H1 (cell line): Measurements from ENCODE around the gene MIS18A. TPM values are rescaled to one million over a fixed set of nuclear protein-coding genes. Genes with fewer than 3 reads are reported as not detected.
A peak's percentile ranks its signal among the peaks of the same experiment; 100 is the strongest.

Experiments
- CTCF ChIA-PET: fragments of 300-600 bp; sonication (Branson Sonifier 250); formaldehyde crosslinking; loops from one replicate; lab custom pipeline; 2021; ENCODE audit not compliant: partially characterized antibody; lab: Charles Lee
- POLR2A ChIA-PET: fragments of 300-600 bp; sonication (Branson Sonifier 250); formaldehyde crosslinking; loops from one replicate; lab custom pipeline; 2021; ENCODE audit warnings: inconsistent platforms; ENCODE audit not compliant: partially characterized antibody; lab: Charles Lee
- DNase-seq, 2 experiments: peaks; one replicate each; pipeline versions ENCODE4 v3.0.0 to v3.0.0-alpha.2; 2010 to 2022; ENCODE audit warnings: low spot score in 2 of 2, low read depth in 1 of 2, mixed read lengths in 1 of 2
- FAIRE-seq: peaks from 2 replicates; lab custom pipeline; 2011; peaks lifted over from hg19 to GRCh38; lab: Jason Lieb, UNC
- H2AFZ ChIP-seq: 2 replicates; pipeline ENCODE4 v1.8.1; 2012; ENCODE audit warnings: low read length, inconsistent platforms
- H2AK5ac ChIP-seq: 2 replicates; pipeline ENCODE4 v1.6.1; 2013; ENCODE audit warnings: low read depth, low read length
- H2BK120ac ChIP-seq: replicated peaks from 2 replicates; pipeline ENCODE3; 2013; ENCODE audit warnings: low read depth, low read length, inconsistent platforms
- H2BK12ac ChIP-seq: 2 replicates; pipeline ENCODE4 v1.6.1; 2013; ENCODE audit warnings: low read depth, low read length
- H2BK15ac ChIP-seq: 2 replicates; pipeline ENCODE4 v1.6.1; 2013; ENCODE audit warnings: low read length
- H2BK20ac ChIP-seq: 2 replicates; pipeline ENCODE4 v1.6.1; 2013; ENCODE audit warnings: low read length
- H2BK5ac ChIP-seq: 2 replicates; pipeline ENCODE4 v1.6.1; 2013; ENCODE audit warnings: low read depth, low read length
- H3K14ac ChIP-seq: 2 replicates; pipeline ENCODE4 v1.6.1; 2013; ENCODE audit warnings: inconsistent platforms; ENCODE audit not compliant: insufficient read length
- H3K18ac ChIP-seq: 2 replicates; pipeline ENCODE4 v1.6.1; 2013; ENCODE audit warnings: low read length; ENCODE audit errors: extremely low read depth
- H3K23ac ChIP-seq: 2 replicates; pipeline ENCODE4 v1.6.1; 2013; ENCODE audit warnings: inconsistent platforms; ENCODE audit not compliant: insufficient read length
- H3K23me2 ChIP-seq: 2 replicates; pipeline ENCODE4 v1.6.1; 2013; ENCODE audit warnings: low read depth, low read length
- H3K27ac ChIP-seq: 2 replicates; pipeline ENCODE4 v1.6.1; 2011; ENCODE audit warnings: low read depth, low read length, inconsistent platforms
- H3K27me3 ChIP-seq, 4 experiments: replicated peaks in 1 of 4; 1 replicate in 1 of 4; 2 replicates in 3 of 4; pipeline versions ENCODE4 v1.6.1 to v1.8.1; 2011 to 2013; ENCODE audit warnings: low read length in 3 of 4, mild to moderate bottlenecking in 3 of 4, inconsistent platforms in 2 of 4, mixed read lengths in 2 of 4, moderate library complexity in 1 of 4; ENCODE audit not compliant: control insufficient read depth in 3 of 4, insufficient read depth in 3 of 4; ENCODE audit errors: extremely low read depth in 1 of 4
- H3K36me3 ChIP-seq, 4 experiments: 2 replicates each; pipeline versions ENCODE4 v1.6.1 to v1.8.1; 2011 to 2013; ENCODE audit warnings: mild to moderate bottlenecking in 4 of 4, low read length in 3 of 4, moderate library complexity in 2 of 4, control low read depth in 1 of 4, inconsistent platforms in 1 of 4; ENCODE audit not compliant: insufficient read depth in 4 of 4, control insufficient read depth in 2 of 4
- H3K4ac ChIP-seq: replicated peaks from 2 replicates; pipeline ENCODE3; 2013; ENCODE audit warnings: low read length, low read depth, mixed read lengths, inconsistent platforms; ENCODE audit not compliant: insufficient read length
- H3K4me1 ChIP-seq, 4 experiments: replicated peaks in 1 of 4; 1 replicate in 1 of 4; 2 replicates in 3 of 4; pipeline versions ENCODE4 v1.6.1 to v1.8.1; 2011 to 2013; ENCODE audit warnings: low read length in 3 of 4, inconsistent platforms in 2 of 4, mixed read lengths in 1 of 4; ENCODE audit not compliant: insufficient read depth in 4 of 4, control insufficient read depth in 3 of 4
- H3K4me2 ChIP-seq, 2 experiments: 2 replicates each; pipeline versions ENCODE4 v1.6.1 to v1.8.1; 2011 to 2013; ENCODE audit warnings: low read depth in 2 of 2, low read length in 2 of 2, control low read depth in 1 of 2, inconsistent platforms in 1 of 2, mild to moderate bottlenecking in 1 of 2; ENCODE audit not compliant: insufficient read depth in 1 of 2
- H3K4me3 ChIP-seq, 4 experiments: fragments of 200-600, 300-600 bp in 1 of 4; sonication (generic), shearing (Covaris generic), sonication (Bioruptor Twin) in 1 of 4; 2 replicates each; pipeline versions ENCODE4 v1.5.1 to v1.8.1; 2011 to 2016; ENCODE audit warnings: low read length in 4 of 4, low read depth in 3 of 4, control low read depth in 2 of 4, inconsistent platforms in 2 of 4, mild to moderate bottlenecking in 2 of 4, mixed read lengths in 1 of 4, moderate library complexity in 1 of 4; ENCODE audit not compliant: insufficient read depth in 2 of 4; ENCODE audit errors: extremely low read depth in 1 of 4
- H3K56ac ChIP-seq: replicated peaks from 2 replicates; pipeline ENCODE3; 2013; ENCODE audit warnings: low read depth, mild to moderate bottlenecking, mixed read lengths, low read length, inconsistent platforms; ENCODE audit not compliant: insufficient read length
- H3K79me1 ChIP-seq: 2 replicates; pipeline ENCODE4 v1.6.1; 2013; ENCODE audit warnings: low read depth, low read length, control low read depth
- H3K79me2 ChIP-seq, 2 experiments: 2 replicates each; pipeline versions ENCODE4 v1.6.1 to v1.8.1; 2012 to 2013; ENCODE audit warnings: low read length in 2 of 2, mild to moderate bottlenecking in 2 of 2, inconsistent platforms in 1 of 2; ENCODE audit not compliant: insufficient read depth in 2 of 2, control insufficient read depth in 1 of 2
- H3K9ac ChIP-seq, 4 experiments: replicated peaks in 1 of 4; 1 replicate in 1 of 4; 2 replicates in 3 of 4; pipeline versions ENCODE4 v1.6.1 to v1.8.1; 2011 to 2013; ENCODE audit warnings: low read depth in 3 of 4, low read length in 3 of 4, control low read depth in 2 of 4, mild to moderate bottlenecking in 2 of 4, moderate library complexity in 2 of 4, inconsistent platforms in 1 of 4; ENCODE audit errors: extremely low read depth in 1 of 4
- H3K9me3 ChIP-seq, 2 experiments: 2 replicates each; pipeline versions ENCODE4 v1.6.1 to v1.8.1; 2012 to 2013; ENCODE audit warnings: mild to moderate bottlenecking in 2 of 2, moderate library complexity in 2 of 2, control low read depth in 1 of 2, inconsistent platforms in 1 of 2, low read depth in 1 of 2, low read length in 1 of 2, mixed read lengths in 1 of 2; ENCODE audit not compliant: insufficient read depth in 2 of 2
- H4K20me1 ChIP-seq, 2 experiments: replicated peaks in 1 of 2; 2 replicates each; pipeline versions ENCODE3 to v1.8.1; 2011 to 2013; ENCODE audit warnings: inconsistent platforms in 2 of 2, low read length in 2 of 2, mild to moderate bottlenecking in 1 of 2; ENCODE audit not compliant: insufficient read depth in 2 of 2, control insufficient read depth in 1 of 2
- H4K5ac ChIP-seq: 2 replicates; pipeline ENCODE4 v1.6.1; 2013; ENCODE audit warnings: low read length, low read depth, mixed read lengths, inconsistent platforms; ENCODE audit not compliant: insufficient read length
- H4K8ac ChIP-seq: 2 replicates; pipeline ENCODE4 v1.8.0; 2013; ENCODE audit warnings: mild to moderate bottlenecking, moderate library complexity, low read length, inconsistent platforms; ENCODE audit not compliant: insufficient read depth; ENCODE audit errors: extremely low read depth
- H4K91ac ChIP-seq: replicated peaks from 2 replicates; pipeline ENCODE3; 2013; ENCODE audit warnings: low read length, mixed read lengths, inconsistent platforms; ENCODE audit not compliant: insufficient read length
- CTBP2 ChIP-seq: IDR thresholded peaks from 2 replicates; pipeline ENCODE4 v1.7.0; 2011; ENCODE audit warnings: borderline replicate concordance, mild to moderate bottlenecking, moderate library complexity, mixed read lengths, low read length; ENCODE audit not compliant: insufficient read depth, insufficient read length
- EP300 ChIP-seq, 2 experiments: IDR thresholded peaks; 1 replicate in 1 of 2; 2 replicates in 1 of 2; pipeline ENCODE4 v1.6.1; 2011 to 2012; ENCODE audit warnings: low read depth in 2 of 2, low read length in 2 of 2, mild to moderate bottlenecking in 2 of 2, borderline replicate concordance in 1 of 2, inconsistent platforms in 1 of 2, moderate library complexity in 1 of 2
- HDAC6 ChIP-seq: IDR thresholded peaks from one replicate; pipeline ENCODE4 v1.7.1; 2012; ENCODE audit warnings: low read depth, mild to moderate bottlenecking, inconsistent platforms, low read length, moderate library complexity
- JUN ChIP-seq: IDR thresholded peaks from 2 replicates; pipeline ENCODE4 v1.6.1; 2011; ENCODE audit warnings: low read depth, mild to moderate bottlenecking, improper control_type of control experiment, low read length
- MAFK ChIP-seq: IDR thresholded peaks from 2 replicates; pipeline ENCODE4 v1.6.1; 2012; ENCODE audit warnings: low read depth, mild to moderate bottlenecking, improper control_type of control experiment, low read length
- NANOG ChIP-seq: IDR thresholded peaks from 2 replicates; pipeline ENCODE4 v1.6.1; 2011; ENCODE audit warnings: low read length, low read depth, mild to moderate bottlenecking, inconsistent platforms; ENCODE audit not compliant: insufficient read depth, poor library complexity, severe bottlenecking
- RNF2 ChIP-seq: fragments of 200-900, 300-1000 bp; sonication (generic); IDR thresholded peaks from 2 replicates; pipeline ENCODE4 v1.7.1; 2016; ENCODE audit warnings: borderline replicate concordance, low read depth, mild to moderate bottlenecking, antibody characterized with exemption, low read length; ENCODE audit not compliant: poor library complexity, severe bottlenecking; ENCODE audit errors: missing control alignments
- SIN3A ChIP-seq, 2 experiments: IDR thresholded peaks in 1 of 2; conservative IDR thresholded peaks in 1 of 2; 2 replicates each; pipeline ENCODE4 v1.6.1; 2011 to 2012; ENCODE audit warnings: low read length in 2 of 2, improper control_type of control experiment in 1 of 2, low read depth in 1 of 2, mild to moderate bottlenecking in 1 of 2
- SP1 ChIP-seq: IDR thresholded peaks from 2 replicates; pipeline ENCODE4 v1.6.1; 2011; ENCODE audit warnings: low read depth, low read length
- SP4 ChIP-seq: IDR thresholded peaks from 2 replicates; pipeline ENCODE4 v1.6.1; 2012; ENCODE audit warnings: low read length, inconsistent platforms
- SUZ12 ChIP-seq: fragments of 200-600 bp; sonication (generic); IDR thresholded peaks from 2 replicates; pipeline ENCODE4 v1.6.1; 2012; ENCODE audit warnings: mild to moderate bottlenecking, inconsistent platforms, low read length, moderate library complexity, mixed read lengths
- TEAD4 ChIP-seq: IDR thresholded peaks from 2 replicates; pipeline ENCODE4 v1.6.1; 2012; ENCODE audit warnings: low read depth, low read length, inconsistent platforms, mixed read lengths
- WGBS, 2 experiments: shearing (Covaris generic) in 1 of 2; methylation state at CpG; one replicate each; pipeline versions ENCODE4 v1.1.6 to v1.1.7; 2013 to 2015; ENCODE audit warnings: low lambda C conversion rate in 2 of 2, mixed read lengths in 2 of 2, inconsistent platforms in 1 of 2, low coverage in 1 of 2, missing lambda C conversion rate in 1 of 2; ENCODE audit not compliant: insufficient replicate concordance in 2 of 2, insufficient coverage in 1 of 2, insufficient read length in 1 of 2; ENCODE audit errors: extremely low coverage in 1 of 2, missing lambda C conversion rate in 1 of 2; 5-methylcytosine and 5-hydroxymethylcytosine counted together
- polyA plus RNA-seq, 7 experiments: library from polyadenylated mRNA; depleted of rRNA in 3 of 7; stranded (reverse) in 5 of 7; unstranded in 2 of 7; fragments of >200 nt in 5 of 7; fragments of 200-250 nt in 2 of 7; gene quantifications; 1 replicate in 5 of 7; 2 replicates in 1 of 7; 4 replicates in 1 of 7; pipeline versions ENCODE4 v1.2.1 to v1.2.3, GENCODE V29; 2011 to 2013; ENCODE audit warnings: missing spikeins in 2 of 7, mixed read lengths in 2 of 7
- total RNA-seq: library from RNA; stranded (reverse); fragmentation: NEBNext Ultra II Directional; extraction: Animal tissue kit (Norgen Biotek cat#: 25700); gene quantifications from 2 replicates; pipeline ENCODE4 v1.2.1, GENCODE V29; 2021
- TF ChIP-seq, protein P1 (sequence below): IDR thresholded peaks from 2 replicates; pipeline ENCODE4 v1.6.1; 2012; ENCODE audit warnings: inconsistent platforms

The MIS18A gene
- total and polyA plus RNA-seq, 2 of the 8 experiments (the other 6 are each of a cell fraction or from before 2014, with no cell fraction given) = 28.9 to 53.0 TPM

DNA sequence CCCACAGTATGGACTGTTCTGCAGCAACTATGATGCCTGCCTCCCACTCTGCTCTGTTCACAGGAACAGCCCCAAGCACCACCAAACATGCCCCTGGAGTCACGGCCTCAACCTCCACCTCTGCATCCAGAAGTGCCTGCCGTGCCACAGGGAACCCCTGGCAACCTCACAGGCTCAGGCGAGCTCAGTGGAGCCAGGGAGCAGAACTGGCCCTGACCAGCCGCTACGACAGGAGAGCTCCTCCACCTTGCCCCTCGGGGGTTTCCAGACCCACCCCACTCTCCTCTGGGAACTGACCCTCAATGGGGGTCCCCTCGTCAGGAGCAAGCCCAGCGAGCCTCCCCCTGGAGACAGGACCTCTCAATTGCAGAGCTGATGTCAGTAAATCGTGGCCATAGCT lies 32.8 kb upstream of the MIS18A start:
- WGBS, 2 experiments = 91% methylated on average over 9 of the region's 9 CpGs; no CpG with 5 or more reads in 1 of the 2 experiments
- CTCF ChIA-PET = interaction anchor here (0.6 to 1.8 kb wide), 5 partner anchors 11 to 296 kb away, joined by 3 to 6 read pairs (median 3); no protein-coding TSS in a partner anchor
- Histone ChIP-seq H2AK5ac (no peak overlapping the region), H3K9me3 (no peaks in the 10 kb centered on the region), H3K36me3 (peaks cover 7 to 25% (median 20%) of the 10 kb centered on the region in 4 experiments; a peak in 6 of 8 replicates), H3K79me2 (no peaks in the 10 kb centered on the region), H2BK120ac (no peak overlapping the region), H3K9ac (no peak overlapping the region; a peak in 1 of 7 replicates), H3K4ac (no peak overlapping the region), H4K20me1 (peaks cover 0 to 4% of the 10 kb centered on the region in 2 experiments), H3K79me1 (peaks cover 5% of the 10 kb centered on the region; the same call in 1 of the 2 replicates), H3K23ac (no peak overlapping the region), H3K4me1 (no peaks in the 10 kb centered on the region; a peak in 1 of 7 replicates), H3K56ac (no peak overlapping the region), H3K18ac (no peak overlapping the region), H2BK20ac (no peak overlapping the region), H3K23me2 (no peaks in the 10 kb centered on the region), H3K4me3 (no peak overlapping the region), H4K5ac (no peak overlapping the region), H3K4me2 (no peak overlapping the region), H2BK12ac (no peak overlapping the region), H2BK15ac (no peak overlapping the region), H2AFZ (no peak overlapping the region), H3K14ac (no peak overlapping the region), H2BK5ac (no peak overlapping the region), H3K27me3 (no peaks in the 10 kb centered on the region), H3K27ac (no peak overlapping the region), H4K91ac (no peak overlapping the region), H4K8ac (no peak overlapping the region)
- DNase-seq (peak in 1 of 2 experiments; percentile 43), FAIRE-seq (no peak)
- POLR2A ChIA-PET = no interaction called here
- TF ChIP-seq MAFK (no peak), TEAD4 (no peak), SIN3A (conservative IDR thresholded peaks at IDR 0.05 in 1 of 2, IDR thresholded peaks at IDR 0.05 in 1 of 2; ENCODE audit: low read depth in 1 of 2, low read length in 2 of 2) (no peak), HDAC6 (no peak), SUZ12 (no peak), SP4 (no peak), SP1 (no peak), JUN (no peak), NANOG (no peak), RNF2 (no peak), CTBP2 (no peak), EP300 (IDR thresholded peaks at IDR 0.05; ENCODE audit: borderline replicate concordance in 1 of 2, low read depth in 2 of 2, low read length in 2 of 2) (no peak)
- TF ChIP-seq, protein P1, sequence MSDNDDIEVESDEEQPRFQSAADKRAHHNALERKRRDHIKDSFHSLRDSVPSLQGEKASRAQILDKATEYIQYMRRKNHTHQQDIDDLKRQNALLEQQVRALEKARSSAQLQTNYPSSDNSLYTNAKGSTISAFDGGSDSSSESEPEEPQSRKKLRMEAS = no peak
